H1 (cell line): ENCODE data around the gene DLEC1. TPM values are rescaled to one million over a fixed set of nuclear protein-coding genes. Genes with fewer than 3 reads are reported as not detected.

Source experiments
- CTCF ChIA-PET: fragments of 300-600 bp; sonication (Branson Sonifier 250); formaldehyde crosslinking; loops from one replicate; lab custom pipeline; 2021; ENCODE audit not compliant: partially characterized antibody; lab: Charles Lee
- POLR2A ChIA-PET: fragments of 300-600 bp; sonication (Branson Sonifier 250); formaldehyde crosslinking; loops from one replicate; lab custom pipeline; 2021; ENCODE audit warnings: inconsistent platforms; ENCODE audit not compliant: partially characterized antibody; lab: Charles Lee
- DNase-seq, 2 experiments: peaks; one replicate each; pipeline versions ENCODE4 v3.0.0 to v3.0.0-alpha.2; 2010 to 2022; ENCODE audit warnings: low spot score in 2 of 2, low read depth in 1 of 2, mixed read lengths in 1 of 2
- FAIRE-seq: peaks from 2 replicates; lab custom pipeline; 2011; peaks lifted over from hg19 to GRCh38; lab: Jason Lieb, UNC
- H2AFZ ChIP-seq: 2 replicates; pipeline ENCODE4 v1.8.1; 2012; ENCODE audit warnings: low read length, inconsistent platforms
- H2AK5ac ChIP-seq: 2 replicates; pipeline ENCODE4 v1.6.1; 2013; ENCODE audit warnings: low read depth, low read length
- H2BK120ac ChIP-seq: replicated peaks from 2 replicates; pipeline ENCODE3; 2013; ENCODE audit warnings: low read depth, low read length, inconsistent platforms
- H2BK12ac ChIP-seq: 2 replicates; pipeline ENCODE4 v1.6.1; 2013; ENCODE audit warnings: low read depth, low read length
- H2BK15ac ChIP-seq: 2 replicates; pipeline ENCODE4 v1.6.1; 2013; ENCODE audit warnings: low read length
- H2BK20ac ChIP-seq: 2 replicates; pipeline ENCODE4 v1.6.1; 2013; ENCODE audit warnings: low read length
- H2BK5ac ChIP-seq: 2 replicates; pipeline ENCODE4 v1.6.1; 2013; ENCODE audit warnings: low read depth, low read length
- H3K14ac ChIP-seq: 2 replicates; pipeline ENCODE4 v1.6.1; 2013; ENCODE audit warnings: inconsistent platforms; ENCODE audit not compliant: insufficient read length
- H3K18ac ChIP-seq: 2 replicates; pipeline ENCODE4 v1.6.1; 2013; ENCODE audit warnings: low read length; ENCODE audit errors: extremely low read depth
- H3K23ac ChIP-seq: 2 replicates; pipeline ENCODE4 v1.6.1; 2013; ENCODE audit warnings: inconsistent platforms; ENCODE audit not compliant: insufficient read length
- H3K23me2 ChIP-seq: 2 replicates; pipeline ENCODE4 v1.6.1; 2013; ENCODE audit warnings: low read depth, low read length
- H3K27ac ChIP-seq: 2 replicates; pipeline ENCODE4 v1.6.1; 2011; ENCODE audit warnings: low read depth, low read length, inconsistent platforms
- H3K27me3 ChIP-seq, 4 experiments: replicated peaks in 1 of 4; 1 replicate in 1 of 4; 2 replicates in 3 of 4; pipeline versions ENCODE4 v1.6.1 to v1.8.1; 2011 to 2013; ENCODE audit warnings: low read length in 3 of 4, mild to moderate bottlenecking in 3 of 4, inconsistent platforms in 2 of 4, mixed read lengths in 2 of 4, moderate library complexity in 1 of 4; ENCODE audit not compliant: control insufficient read depth in 3 of 4, insufficient read depth in 3 of 4; ENCODE audit errors: extremely low read depth in 1 of 4
- H3K36me3 ChIP-seq, 4 experiments: 2 replicates each; pipeline versions ENCODE4 v1.6.1 to v1.8.1; 2011 to 2013; ENCODE audit warnings: mild to moderate bottlenecking in 4 of 4, low read length in 3 of 4, moderate library complexity in 2 of 4, control low read depth in 1 of 4, inconsistent platforms in 1 of 4; ENCODE audit not compliant: insufficient read depth in 4 of 4, control insufficient read depth in 2 of 4
- H3K4ac ChIP-seq: replicated peaks from 2 replicates; pipeline ENCODE3; 2013; ENCODE audit warnings: low read length, low read depth, mixed read lengths, inconsistent platforms; ENCODE audit not compliant: insufficient read length
- H3K4me1 ChIP-seq, 4 experiments: replicated peaks in 1 of 4; 1 replicate in 1 of 4; 2 replicates in 3 of 4; pipeline versions ENCODE4 v1.6.1 to v1.8.1; 2011 to 2013; ENCODE audit warnings: low read length in 3 of 4, inconsistent platforms in 2 of 4, mixed read lengths in 1 of 4; ENCODE audit not compliant: insufficient read depth in 4 of 4, control insufficient read depth in 3 of 4
- H3K4me2 ChIP-seq, 2 experiments: 2 replicates each; pipeline versions ENCODE4 v1.6.1 to v1.8.1; 2011 to 2013; ENCODE audit warnings: low read depth in 2 of 2, low read length in 2 of 2, control low read depth in 1 of 2, inconsistent platforms in 1 of 2, mild to moderate bottlenecking in 1 of 2; ENCODE audit not compliant: insufficient read depth in 1 of 2
- H3K4me3 ChIP-seq, 4 experiments: fragments of 200-600, 300-600 bp in 1 of 4; sonication (generic), shearing (Covaris generic), sonication (Bioruptor Twin) in 1 of 4; 2 replicates each; pipeline versions ENCODE4 v1.5.1 to v1.8.1; 2011 to 2016; ENCODE audit warnings: low read length in 4 of 4, low read depth in 3 of 4, control low read depth in 2 of 4, inconsistent platforms in 2 of 4, mild to moderate bottlenecking in 2 of 4, mixed read lengths in 1 of 4, moderate library complexity in 1 of 4; ENCODE audit not compliant: insufficient read depth in 2 of 4; ENCODE audit errors: extremely low read depth in 1 of 4
- H3K56ac ChIP-seq: replicated peaks from 2 replicates; pipeline ENCODE3; 2013; ENCODE audit warnings: low read depth, mild to moderate bottlenecking, mixed read lengths, low read length, inconsistent platforms; ENCODE audit not compliant: insufficient read length
- H3K79me1 ChIP-seq: 2 replicates; pipeline ENCODE4 v1.6.1; 2013; ENCODE audit warnings: low read depth, low read length, control low read depth
- H3K79me2 ChIP-seq, 2 experiments: 2 replicates each; pipeline versions ENCODE4 v1.6.1 to v1.8.1; 2012 to 2013; ENCODE audit warnings: low read length in 2 of 2, mild to moderate bottlenecking in 2 of 2, inconsistent platforms in 1 of 2; ENCODE audit not compliant: insufficient read depth in 2 of 2, control insufficient read depth in 1 of 2
- H3K9ac ChIP-seq, 4 experiments: replicated peaks in 1 of 4; 1 replicate in 1 of 4; 2 replicates in 3 of 4; pipeline versions ENCODE4 v1.6.1 to v1.8.1; 2011 to 2013; ENCODE audit warnings: low read depth in 3 of 4, low read length in 3 of 4, control low read depth in 2 of 4, mild to moderate bottlenecking in 2 of 4, moderate library complexity in 2 of 4, inconsistent platforms in 1 of 4; ENCODE audit errors: extremely low read depth in 1 of 4
- H3K9me3 ChIP-seq, 2 experiments: 2 replicates each; pipeline versions ENCODE4 v1.6.1 to v1.8.1; 2012 to 2013; ENCODE audit warnings: mild to moderate bottlenecking in 2 of 2, moderate library complexity in 2 of 2, control low read depth in 1 of 2, inconsistent platforms in 1 of 2, low read depth in 1 of 2, low read length in 1 of 2, mixed read lengths in 1 of 2; ENCODE audit not compliant: insufficient read depth in 2 of 2
- H4K20me1 ChIP-seq, 2 experiments: replicated peaks in 1 of 2; 2 replicates each; pipeline versions ENCODE3 to v1.8.1; 2011 to 2013; ENCODE audit warnings: inconsistent platforms in 2 of 2, low read length in 2 of 2, mild to moderate bottlenecking in 1 of 2; ENCODE audit not compliant: insufficient read depth in 2 of 2, control insufficient read depth in 1 of 2
- H4K5ac ChIP-seq: 2 replicates; pipeline ENCODE4 v1.6.1; 2013; ENCODE audit warnings: low read length, low read depth, mixed read lengths, inconsistent platforms; ENCODE audit not compliant: insufficient read length
- H4K8ac ChIP-seq: 2 replicates; pipeline ENCODE4 v1.8.0; 2013; ENCODE audit warnings: mild to moderate bottlenecking, moderate library complexity, low read length, inconsistent platforms; ENCODE audit not compliant: insufficient read depth; ENCODE audit errors: extremely low read depth
- H4K91ac ChIP-seq: replicated peaks from 2 replicates; pipeline ENCODE3; 2013; ENCODE audit warnings: low read length, mixed read lengths, inconsistent platforms; ENCODE audit not compliant: insufficient read length
- ASH2L ChIP-seq: fragments of 200-600, 300-600 bp; sonication (generic); IDR thresholded peaks from one replicate; pipeline ENCODE4 v1.7.1; 2017; ENCODE audit warnings: low read length
- BCL11A ChIP-seq, 2 experiments: IDR thresholded peaks; one replicate each; pipeline ENCODE4 v1.6.1; 2011; ENCODE audit warnings: low read depth in 2 of 2, low read length in 2 of 2, mild to moderate bottlenecking in 2 of 2
- CEBPB ChIP-seq: IDR thresholded peaks from 2 replicates; pipeline ENCODE4 v1.6.1; 2012; ENCODE audit warnings: low read depth, low read length
- EGR1 ChIP-seq: IDR thresholded peaks from 2 replicates; pipeline ENCODE4 v1.6.1; 2011; ENCODE audit warnings: low read depth, low read length, borderline replicate concordance
- NANOG ChIP-seq: IDR thresholded peaks from 2 replicates; pipeline ENCODE4 v1.6.1; 2011; ENCODE audit warnings: low read length, low read depth, mild to moderate bottlenecking, inconsistent platforms; ENCODE audit not compliant: insufficient read depth, poor library complexity, severe bottlenecking
- RAD21 ChIP-seq, 2 experiments: IDR thresholded peaks in 1 of 2; conservative IDR thresholded peaks in 1 of 2; 2 replicates each; pipeline ENCODE4 v1.6.1; 2011; ENCODE audit warnings: low read depth in 2 of 2, low read length in 2 of 2, improper control_type of control experiment in 1 of 2, inconsistent platforms in 1 of 2, mild to moderate bottlenecking in 1 of 2, moderate library complexity in 1 of 2
- RFX5 ChIP-seq: IDR thresholded peaks from 2 replicates; pipeline ENCODE4 v1.6.1; 2011; ENCODE audit warnings: low read depth, low read length, improper control_type of control experiment, borderline replicate concordance
- SP4 ChIP-seq: IDR thresholded peaks from 2 replicates; pipeline ENCODE4 v1.6.1; 2012; ENCODE audit warnings: low read length, inconsistent platforms
- SRF ChIP-seq: IDR thresholded peaks from 2 replicates; pipeline ENCODE4 v1.6.1; 2011; ENCODE audit warnings: mild to moderate bottlenecking, low read depth, low read length, moderate library complexity
- TAF7 ChIP-seq: optimal IDR thresholded peaks from 2 replicates; pipeline ENCODE3; 2011; ENCODE audit warnings: low read depth, mild to moderate bottlenecking, inconsistent platforms, low read length, moderate library complexity, borderline replicate concordance
- TBP ChIP-seq: IDR thresholded peaks from 2 replicates; pipeline ENCODE4 v1.6.1; 2011; ENCODE audit warnings: low read depth, low read length, improper control_type of control experiment
- WGBS, 2 experiments: shearing (Covaris generic) in 1 of 2; methylation state at CpG; one replicate each; pipeline versions ENCODE4 v1.1.6 to v1.1.7; 2013 to 2015; ENCODE audit warnings: low lambda C conversion rate in 2 of 2, mixed read lengths in 2 of 2, inconsistent platforms in 1 of 2, low coverage in 1 of 2, missing lambda C conversion rate in 1 of 2; ENCODE audit not compliant: insufficient replicate concordance in 2 of 2, insufficient coverage in 1 of 2, insufficient read length in 1 of 2; ENCODE audit errors: extremely low coverage in 1 of 2, missing lambda C conversion rate in 1 of 2; 5-methylcytosine and 5-hydroxymethylcytosine counted together
- polyA plus RNA-seq, 7 experiments: library from polyadenylated mRNA; depleted of rRNA in 3 of 7; stranded (reverse) in 5 of 7; unstranded in 2 of 7; fragments of >200 nt in 5 of 7; fragments of 200-250 nt in 2 of 7; gene quantifications; 1 replicate in 5 of 7; 2 replicates in 1 of 7; 4 replicates in 1 of 7; pipeline versions ENCODE4 v1.2.1 to v1.2.3, GENCODE V29; 2011 to 2013; ENCODE audit warnings: missing spikeins in 2 of 7, mixed read lengths in 2 of 7
- total RNA-seq: library from RNA; stranded (reverse); fragmentation: NEBNext Ultra II Directional; extraction: Animal tissue kit (Norgen Biotek cat#: 25700); gene quantifications from 2 replicates; pipeline ENCODE4 v1.2.1, GENCODE V29; 2021
- TF ChIP-seq, protein P1 (sequence below), 3 experiments: IDR thresholded peaks; 1 replicate in 2 of 3; 2 replicates in 1 of 3; pipeline versions ENCODE4 v1.5.1 to v1.6.1; 2011; ENCODE audit warnings: low read length in 3 of 3, mild to moderate bottlenecking in 3 of 3, inconsistent platforms in 2 of 3, low read depth in 1 of 3, moderate library complexity in 1 of 3; ENCODE audit not compliant: insufficient read depth in 1 of 3; ENCODE audit errors: control extremely low read depth in 1 of 3

The DLEC1 gene
- total and polyA plus RNA-seq, 2 of the 8 experiments (the other 6 are each of a cell fraction or from before 2014, with no cell fraction given): 0.26 to 0.76 TPM

DNA sequence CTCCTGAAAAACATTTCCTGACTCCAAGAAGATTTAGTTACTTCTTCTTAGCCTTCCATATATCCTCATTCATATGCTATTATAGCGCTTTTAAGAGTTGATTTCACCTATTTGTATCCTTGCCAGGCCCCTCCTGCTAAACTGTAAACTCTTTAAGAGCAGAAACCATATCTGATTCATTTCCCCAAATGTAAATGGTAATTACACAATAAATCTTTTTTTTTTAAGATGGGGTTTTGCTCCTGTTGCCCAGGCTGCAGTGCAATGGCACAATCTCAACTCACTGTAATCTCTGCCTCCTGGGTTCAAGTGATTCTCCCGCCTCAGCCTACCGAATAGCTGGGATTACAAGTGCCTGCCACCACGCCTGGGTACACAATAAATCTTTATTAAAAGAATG lies 4.5 kb downstream of the DLEC1 start:
- no peak overlapping the region for H2AK5ac ChIP-seq
- H3K36me3 ChIP-seq: no peaks in the 10 kb centered on the region
- H3K18ac ChIP-seq: no peak overlapping the region
- no peak overlapping the region for H3K4me2 ChIP-seq
- no peak overlapping the region for H2BK15ac ChIP-seq
- CTCF ChIA-PET: interaction anchor here (1.3 kb wide), 1 partner anchor 266 kb away, joined by 3 read pairs; no protein-coding TSS in a partner anchor
- H3K4ac ChIP-seq: no peak overlapping the region
- no peak overlapping the region for H2BK12ac ChIP-seq
- no peak overlapping the region for H4K5ac ChIP-seq
- DNase-seq: no peak
- no peak overlapping the region for H3K56ac ChIP-seq
- peaks cover 2 to 5% (median 4%) of the 10 kb centered on the region in 4 experiments; a peak in 4 of 7 replicates for H3K4me1 ChIP-seq
- H3K27ac ChIP-seq: no peak overlapping the region
- no peak overlapping the region for H4K91ac ChIP-seq
- no peaks in the 10 kb centered on the region for H4K20me1 ChIP-seq
- 87% methylated on average over 4 of the region's 4 CpGs; no CpG with 5 or more reads in 1 of the 2 experiments for WGBS, 2 experiments
- H3K23me2 ChIP-seq: peaks cover 7% of the 10 kb centered on the region; the same call in 1 of the 2 replicates
- no peak overlapping the region for H3K9ac ChIP-seq
- no peak overlapping the region for H3K4me3 ChIP-seq
- no peak overlapping the region for H2BK120ac ChIP-seq
- no peak overlapping the region for H3K14ac ChIP-seq
- no peak overlapping the region for H2AFZ ChIP-seq
- no peaks in the 10 kb centered on the region for H3K9me3 ChIP-seq
- H3K27me3 ChIP-seq: peaks cover 6 to 18% (median 16%) of the 10 kb centered on the region in 4 experiments
- POLR2A ChIA-PET: no interaction called here
- H2BK5ac ChIP-seq: no peak overlapping the region
- FAIRE-seq: no peak
- no peak overlapping the region for H3K23ac ChIP-seq
- no peak overlapping the region for H2BK20ac ChIP-seq
- no peaks in the 10 kb centered on the region for H3K79me2 ChIP-seq
- H4K8ac ChIP-seq: no peak overlapping the region
- H3K79me1 ChIP-seq: no peaks in the 10 kb centered on the region
- no peak for TF ChIP-seq TBP
- no peak for TF ChIP-seq RAD21 (IDR thresholded peaks at IDR 0.05 in 1 of 2, conservative IDR thresholded peaks at IDR 0.05 in 1 of 2; ENCODE audit: low read depth in 2 of 2, low read length in 2 of 2)
- no peak for TF ChIP-seq NANOG
- TF ChIP-seq SP4: no peak
- no peak for TF ChIP-seq RFX5
- no peak for TF ChIP-seq CEBPB
- TF ChIP-seq ASH2L: no peak
- no peak for TF ChIP-seq TAF7
- TF ChIP-seq EGR1: no peak
- no peak for TF ChIP-seq BCL11A (IDR thresholded peaks at IDR 0.05; ENCODE audit: low read depth in 2 of 2, low read length in 2 of 2)
- TF ChIP-seq, protein P1, sequence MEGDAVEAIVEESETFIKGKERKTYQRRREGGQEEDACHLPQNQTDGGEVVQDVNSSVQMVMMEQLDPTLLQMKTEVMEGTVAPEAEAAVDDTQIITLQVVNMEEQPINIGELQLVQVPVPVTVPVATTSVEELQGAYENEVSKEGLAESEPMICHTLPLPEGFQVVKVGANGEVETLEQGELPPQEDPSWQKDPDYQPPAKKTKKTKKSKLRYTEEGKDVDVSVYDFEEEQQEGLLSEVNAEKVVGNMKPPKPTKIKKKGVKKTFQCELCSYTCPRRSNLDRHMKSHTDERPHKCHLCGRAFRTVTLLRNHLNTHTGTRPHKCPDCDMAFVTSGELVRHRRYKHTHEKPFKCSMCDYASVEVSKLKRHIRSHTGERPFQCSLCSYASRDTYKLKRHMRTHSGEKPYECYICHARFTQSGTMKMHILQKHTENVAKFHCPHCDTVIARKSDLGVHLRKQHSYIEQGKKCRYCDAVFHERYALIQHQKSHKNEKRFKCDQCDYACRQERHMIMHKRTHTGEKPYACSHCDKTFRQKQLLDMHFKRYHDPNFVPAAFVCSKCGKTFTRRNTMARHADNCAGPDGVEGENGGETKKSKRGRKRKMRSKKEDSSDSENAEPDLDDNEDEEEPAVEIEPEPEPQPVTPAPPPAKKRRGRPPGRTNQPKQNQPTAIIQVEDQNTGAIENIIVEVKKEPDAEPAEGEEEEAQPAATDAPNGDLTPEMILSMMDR (IDR thresholded peaks at IDR 0.05; ENCODE audit: control extremely low read depth in 1 of 3, insufficient read depth in 1 of 3, low read depth in 1 of 3, low read length in 3 of 3): no peak
- TF ChIP-seq SRF: no peak
